Stimulated activated CD8-positive, alpha-beta memory T cell treated with anti-CD3 and anti-CD28 coated beads, Interleukin-15, amount 100 ng/mL, for 24 hours (primary cell): Measurements from ENCODE around the gene SAFB2.

Experiments
- DNase-seq: peaks from one replicate; pipeline ENCODE4 v3.0.0-alpha.2; 2020; ENCODE audit warnings: low read depth

SAFB2 gene

GRCh38 chr19:5607318-5608275 is 15.0 kb downstream of the SAFB2 start:
- no peak for DNase-seq

GRCh38 chr19:5605362-5605761 is 17.2 kb downstream of the SAFB2 start:
- DNase-seq: no peak

DNA sequence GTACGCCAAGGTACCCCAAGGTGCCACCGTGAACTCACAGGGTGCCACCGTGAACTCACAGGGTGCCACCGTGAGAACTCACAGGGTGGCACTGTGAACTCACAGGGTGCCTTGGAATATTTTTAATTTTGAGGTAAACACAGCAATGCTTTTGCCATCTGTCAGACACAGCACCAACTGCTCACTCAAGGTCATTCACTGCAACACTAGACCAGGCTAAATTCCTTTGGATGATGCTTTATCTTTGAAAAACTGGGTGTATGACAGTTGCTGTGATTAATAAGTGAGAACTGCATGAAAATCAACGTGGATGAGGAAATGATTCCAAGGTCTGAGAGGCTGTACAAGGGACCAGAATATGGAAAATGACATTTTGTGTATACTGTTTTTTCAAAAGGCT is 18.9 kb downstream of the SAFB2 start:
- no peak for DNase-seq

DNA sequence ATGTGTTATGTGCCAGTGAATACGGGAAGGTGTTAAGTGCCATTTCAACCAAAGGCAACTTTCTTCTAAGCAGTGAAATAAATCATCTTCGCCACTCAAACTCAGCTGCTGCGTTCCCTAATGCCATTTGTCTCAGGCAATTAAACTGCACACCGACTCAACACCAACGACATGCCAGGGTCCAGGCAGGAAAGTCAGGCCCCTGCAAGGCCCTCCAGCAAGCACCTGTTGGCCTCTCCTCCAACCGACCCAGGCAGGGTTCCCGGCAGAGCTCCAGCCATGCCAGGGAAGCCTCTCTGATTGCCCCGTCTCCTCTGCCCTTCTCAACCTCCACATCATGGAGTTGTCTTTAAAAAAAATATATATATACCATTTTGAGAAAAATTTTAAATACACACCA is 21.8 kb downstream of the SAFB2 start:
- DNase-seq: no peak

DNA sequence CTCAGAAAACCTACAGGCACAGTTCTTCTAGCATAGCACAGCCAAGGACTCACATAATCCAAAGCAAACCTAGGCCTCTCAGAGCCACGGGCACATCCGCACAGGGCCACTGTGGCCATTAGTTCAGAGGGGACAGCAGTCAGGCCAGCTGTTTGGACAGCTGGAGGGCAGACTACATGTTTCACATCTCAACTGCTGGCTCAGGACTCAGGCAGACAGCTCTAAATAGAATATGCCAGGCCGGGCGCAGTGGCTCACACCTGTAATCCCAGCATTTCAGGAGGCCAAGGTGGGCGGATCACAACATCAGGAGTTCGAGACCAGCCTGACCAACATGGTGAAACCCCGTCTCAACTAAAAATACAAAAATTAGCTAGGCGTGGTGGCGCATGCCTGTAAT is 26.8 kb downstream of the SAFB2 start:
- DNase-seq: no peak

- DNase-seq: no peak
Observed at GRCh38 chr19:5595129-5595528, 27.4 kb downstream of the SAFB2 start.

GRCh38 chr19:5594521-5594950 is 28.0 kb downstream of the SAFB2 start:
- DNase-seq: no peak

- no peak for DNase-seq
Observed at GRCh38 chr19:5593343-5594255, 29.0 kb downstream of the SAFB2 start.

- no peak for DNase-seq
Observed at GRCh38 chr19:5592531-5593342, 29.8 kb downstream of the SAFB2 start.

DNA sequence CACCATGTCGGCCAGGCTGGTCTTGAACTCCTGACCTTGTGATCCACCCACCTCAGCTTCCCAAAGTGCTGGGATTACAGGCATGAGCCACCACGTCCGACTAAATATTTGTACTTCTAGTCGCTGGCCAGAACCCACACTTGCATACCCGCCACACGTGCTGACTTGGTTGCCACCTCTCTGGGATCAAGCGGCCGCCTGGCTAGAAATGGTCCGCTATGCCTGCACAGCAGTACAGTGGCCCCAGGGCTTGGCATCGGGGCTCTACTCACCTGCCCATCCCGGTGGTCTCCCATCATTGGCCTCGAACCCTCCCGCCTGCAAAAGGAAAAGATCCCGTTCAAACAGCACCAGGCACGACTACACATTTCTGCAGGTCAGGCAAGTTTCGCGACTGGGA is 31.1 kb downstream of the SAFB2 start:
- DNase-seq: no peak

- DNase-seq: no peak
Observed at GRCh38 chr19:5590865-5591154, 31.8 kb downstream of the SAFB2 start.

DNA sequence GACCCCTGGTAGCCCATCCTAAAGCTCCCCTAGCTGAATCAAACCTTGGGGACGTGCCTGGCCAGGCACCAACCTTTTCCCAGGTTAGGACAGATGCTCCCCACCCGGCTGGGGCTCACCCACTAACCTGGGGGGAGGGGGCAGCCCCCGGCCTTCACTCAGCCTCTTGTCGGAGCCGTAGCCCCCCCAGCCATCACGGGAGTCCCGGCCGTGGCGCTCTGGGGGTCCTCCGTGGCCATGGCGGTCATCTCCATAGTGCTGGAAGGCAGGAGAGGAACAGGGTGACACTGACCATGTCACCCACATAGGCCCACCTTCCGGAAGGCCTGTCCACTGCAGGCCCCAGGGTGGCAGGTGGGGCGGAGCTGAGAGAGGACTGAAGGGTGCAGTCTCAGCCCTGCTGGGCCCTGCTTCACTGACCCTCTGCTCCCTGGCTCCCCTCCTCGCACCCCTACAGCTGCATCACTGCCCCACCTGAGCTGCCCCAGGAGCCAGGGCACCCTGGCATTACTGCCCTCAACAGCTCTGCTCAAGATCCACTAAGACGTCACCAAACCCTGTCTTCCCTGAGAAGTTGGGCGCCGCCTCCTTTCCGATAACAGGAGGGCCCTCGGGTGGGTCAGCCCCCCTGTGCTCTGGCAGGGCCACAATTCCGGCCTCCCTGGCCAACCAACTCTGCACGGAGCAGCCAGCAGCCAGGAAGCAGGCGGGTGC is 32.3 kb downstream of the SAFB2 start:
- DNase-seq: no peak

DNA sequence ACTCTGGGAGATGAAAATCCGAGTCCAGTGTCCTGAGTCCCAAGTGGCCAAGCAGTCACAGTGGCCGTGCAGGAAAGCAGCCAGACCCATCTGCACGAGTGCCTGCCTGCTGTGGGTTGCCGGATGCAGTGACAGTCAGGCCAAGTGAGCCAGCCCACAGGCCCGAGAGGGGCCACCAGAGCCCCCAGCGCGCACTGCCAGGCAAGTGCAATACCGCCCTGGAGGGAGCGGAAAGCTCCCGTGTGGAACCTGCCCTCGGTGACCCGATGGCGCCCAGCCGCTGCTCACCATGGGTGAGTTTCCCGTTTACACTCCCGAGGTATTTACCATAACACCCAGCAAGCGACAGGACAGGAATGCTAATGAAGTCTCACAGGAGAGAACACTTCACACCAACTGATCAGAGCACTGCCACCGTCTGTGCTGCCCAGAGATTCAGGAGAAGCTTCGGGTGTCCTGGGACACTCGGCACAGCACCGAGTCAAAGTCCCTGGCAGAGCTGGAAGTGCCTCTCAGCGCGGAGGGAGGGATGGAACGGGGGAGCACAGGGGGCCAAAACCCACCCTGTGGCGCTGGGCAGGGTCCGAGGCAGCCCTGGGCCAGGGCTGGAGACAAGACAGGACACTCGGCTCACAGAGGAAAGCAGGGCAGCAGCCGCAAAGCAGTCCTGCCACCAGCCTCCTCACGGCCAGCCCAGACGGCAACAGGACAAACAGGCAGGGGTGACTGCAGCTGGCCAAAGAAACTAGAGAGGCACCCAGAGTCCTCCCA is 33.5 kb downstream of the SAFB2 start:
- no peak for DNase-seq

GRCh38 chr19:5588441-5588840 is 34.1 kb downstream of the SAFB2 start:
- no peak for DNase-seq

DNA sequence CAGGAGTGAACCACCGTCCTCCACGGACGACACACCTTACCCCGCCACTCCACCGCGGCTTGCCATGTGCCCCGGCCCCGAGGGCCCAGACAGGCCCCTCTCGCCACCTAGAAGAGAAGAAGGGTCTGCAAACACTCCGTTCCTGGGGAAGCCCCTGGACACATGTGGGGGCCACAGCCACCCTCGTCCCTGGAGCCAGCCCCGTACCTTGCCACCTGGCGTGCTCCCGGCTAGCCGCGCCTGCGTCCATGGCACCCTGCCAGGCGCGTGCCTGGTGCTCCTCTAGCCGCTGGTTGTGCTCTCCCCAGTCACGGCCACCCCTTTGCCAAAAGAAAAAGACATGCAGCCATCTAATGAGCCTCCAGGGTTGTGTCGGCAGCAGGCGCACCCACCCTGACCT is 34.9 kb downstream of the SAFB2 start:
- DNase-seq: no peak

DNA sequence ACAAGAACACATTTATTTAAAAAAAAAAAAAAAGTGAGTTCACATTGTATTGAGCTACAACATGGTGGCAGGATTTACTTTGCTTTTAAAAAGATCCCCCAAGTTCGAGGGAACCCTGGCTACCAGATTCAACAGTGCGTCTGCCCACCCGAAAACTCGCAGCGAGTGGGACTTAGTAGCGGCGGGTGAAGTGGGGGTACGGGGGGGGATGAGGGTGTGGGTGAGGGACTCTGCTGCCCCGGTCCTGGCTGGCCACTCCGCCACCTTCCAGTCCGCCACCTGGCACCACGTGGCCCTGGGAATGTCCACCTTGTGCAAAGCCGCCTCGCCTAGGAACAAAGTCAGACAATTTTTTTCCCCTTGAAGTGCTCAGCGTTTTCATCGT is 35.5 kb downstream of the SAFB2 start:
- DNase-seq: no peak

DNA sequence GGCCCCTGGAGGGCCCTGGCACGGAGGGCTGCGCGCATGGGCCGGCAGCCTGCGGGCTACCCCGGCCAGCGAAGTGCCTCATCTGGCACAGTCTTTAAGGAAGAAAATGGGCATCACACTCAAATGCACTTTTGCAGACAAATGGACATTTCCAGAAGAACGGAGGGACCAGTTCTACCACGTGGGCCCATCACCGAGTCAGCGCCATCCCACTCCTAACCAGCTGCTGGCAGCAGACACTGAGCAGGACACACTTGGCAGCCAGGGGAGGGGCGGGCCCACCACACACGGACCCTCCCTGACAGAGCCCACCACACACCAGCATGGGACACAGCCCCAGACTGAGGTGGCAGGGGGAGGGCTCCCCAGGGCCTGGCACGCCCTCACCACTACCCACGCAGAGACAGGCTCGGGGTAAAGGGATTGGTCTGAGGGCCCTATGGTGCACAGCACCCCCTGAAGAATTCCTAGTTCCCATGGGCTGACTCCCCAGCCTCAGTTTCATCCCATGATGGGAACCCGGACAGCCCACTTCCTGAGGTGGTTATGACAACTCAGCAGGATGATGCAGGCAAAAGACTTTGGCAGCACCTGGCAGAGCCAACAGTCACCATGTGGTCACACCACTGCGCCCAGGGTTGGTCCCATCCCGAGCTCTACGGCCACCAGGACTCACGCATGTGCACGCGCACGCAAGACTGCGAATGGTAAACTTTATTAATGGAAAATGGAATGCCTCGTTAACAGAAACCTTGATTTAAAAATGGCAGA is 36.1 kb downstream of the SAFB2 start:
- DNase-seq: no peak

DNA sequence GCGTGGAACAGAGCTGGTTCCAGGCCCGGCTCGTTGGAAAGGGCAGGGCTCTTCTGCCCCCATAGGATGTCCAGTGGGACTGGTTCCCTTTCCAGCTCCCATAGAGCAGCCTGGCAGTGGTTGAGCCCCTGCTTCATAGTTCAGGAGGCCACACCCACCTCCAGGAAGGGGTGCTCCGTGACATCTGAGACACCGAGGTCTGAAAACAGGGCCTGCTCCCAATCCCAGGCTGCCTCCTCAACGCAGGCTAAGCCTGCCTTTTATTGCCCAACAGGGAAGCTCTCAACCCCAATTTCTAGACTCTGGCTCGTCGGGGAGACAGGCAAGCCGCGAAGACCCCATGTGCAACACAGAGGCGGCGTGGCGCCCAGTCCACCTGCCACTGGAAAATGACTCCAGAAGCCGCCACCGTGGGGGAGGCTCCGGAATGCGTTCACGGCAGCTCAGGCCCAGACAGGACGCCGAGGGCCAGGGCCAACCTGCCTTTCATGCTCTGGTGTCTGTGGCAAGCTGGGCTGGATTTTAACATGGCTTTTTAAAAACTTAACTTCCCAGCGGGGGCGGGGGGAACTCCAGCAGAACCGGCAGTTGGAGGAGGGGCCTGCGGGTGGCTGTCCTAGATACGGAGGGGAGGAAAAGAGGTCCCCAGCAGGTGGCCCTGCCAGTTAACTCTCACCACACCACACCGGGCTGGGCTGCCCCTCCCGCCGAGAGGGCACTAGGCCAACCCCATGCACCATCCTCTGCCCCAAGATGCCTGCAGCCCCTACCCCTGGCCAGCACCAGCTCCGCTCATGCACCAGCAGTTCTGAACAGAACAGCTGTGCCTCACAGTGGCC is 36.9 kb downstream of the SAFB2 start:
- DNase-seq: no peak

- DNase-seq: no peak
Observed at GRCh38 chr19:5580161-5580571, 42.4 kb downstream of the SAFB2 start.
